Activated CD4-positive, alpha-beta T cell treated with anti-CD3 and anti-CD28 coated beads, Interleukin-10, Interleukin-2, amounts not matched to agents 100 ng/mL and 50 ng/mL, durations not matched to agents 16 hours and 8 hours (primary cell): ENCODE measurements around the gene YBX1.
"Not testable (repeated sequence)": the region's sequence is repeated elsewhere in the genome, so short reads cannot be mapped to it uniquely, and the experiment has no call there.

Experiments used
- DNase-seq: peaks from one replicate; pipeline ENCODE4 v3.0.0-alpha.2; 2020

The YBX1 gene

DNA sequence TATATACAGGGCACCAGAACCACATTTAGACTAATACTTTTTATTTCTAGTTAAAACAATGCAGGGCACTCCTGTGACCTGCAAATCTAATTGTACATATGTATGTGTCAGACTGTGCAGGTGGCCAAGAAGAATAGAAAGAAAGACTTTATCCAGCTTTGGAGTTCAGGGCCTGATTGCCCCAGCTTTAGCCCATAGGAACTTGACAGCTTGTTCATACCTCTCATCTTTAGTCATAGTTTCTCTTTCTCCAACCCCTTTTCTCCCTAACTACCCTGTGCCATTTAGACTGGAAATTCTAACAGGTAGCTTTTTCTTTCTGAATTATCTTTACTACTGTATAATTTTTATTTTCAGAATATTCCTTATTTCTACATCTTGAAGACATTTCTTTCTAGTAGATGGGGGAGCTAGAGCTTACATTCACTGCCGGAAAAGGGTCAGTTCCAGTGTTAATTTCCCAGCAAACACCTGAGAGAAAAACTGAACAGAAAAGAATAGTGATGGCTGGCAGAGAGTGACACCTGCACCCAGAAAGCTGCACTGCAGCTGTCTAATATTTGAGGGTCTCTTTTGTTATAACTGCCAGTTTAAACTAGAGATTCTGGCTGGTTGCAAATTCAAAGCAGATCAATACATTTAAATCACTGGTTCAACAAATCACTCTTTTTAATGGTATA lies 8.4 kb downstream of the YBX1 start:
- DNase-seq: peak; percentile 25

- no peak for DNase-seq
Measured at GRCh38 chr1:42691157-42691498, 8.9 kb downstream of the YBX1 start.

DNA sequence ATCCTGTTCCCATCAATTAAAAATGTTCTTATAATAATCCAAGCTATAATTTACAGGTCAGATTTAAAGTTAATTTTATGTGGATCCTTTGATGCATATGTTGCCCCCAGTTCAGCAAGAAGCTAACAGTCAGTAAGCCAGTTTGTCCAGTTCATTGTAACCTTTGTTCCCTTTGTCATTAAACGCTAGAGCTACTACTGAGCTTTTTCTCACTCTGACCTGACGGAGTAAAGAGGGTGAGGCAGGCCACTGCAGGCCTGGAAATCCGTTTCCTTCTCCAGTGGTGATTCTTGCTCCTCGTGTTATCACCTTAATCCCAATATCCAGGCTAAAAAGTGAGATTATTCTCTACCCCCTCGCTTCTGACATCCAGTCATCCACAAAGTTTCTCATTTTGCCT lies 10.2 kb downstream of the YBX1 start:
- no peak for DNase-seq

DNA sequence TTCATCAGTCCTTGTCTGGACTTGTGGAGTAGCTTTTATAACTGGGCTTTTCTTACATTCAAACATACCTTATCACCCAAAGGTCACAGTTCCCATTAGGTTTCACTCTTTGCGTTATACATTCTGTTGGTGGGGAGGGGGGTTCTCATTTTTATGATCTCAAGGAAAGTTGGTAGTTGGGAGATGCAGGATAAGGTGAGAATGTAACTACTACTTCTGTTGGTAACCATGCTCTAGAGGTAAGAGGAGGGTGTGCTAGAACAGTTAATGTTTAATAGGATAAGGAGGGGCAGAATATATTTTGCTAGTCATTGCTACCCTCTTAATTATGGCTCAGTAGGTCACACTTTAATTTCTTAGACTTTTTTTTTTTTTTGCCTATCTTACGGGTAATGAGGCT lies 10.7 kb downstream of the YBX1 start:
- DNase-seq: no peak

DNA sequence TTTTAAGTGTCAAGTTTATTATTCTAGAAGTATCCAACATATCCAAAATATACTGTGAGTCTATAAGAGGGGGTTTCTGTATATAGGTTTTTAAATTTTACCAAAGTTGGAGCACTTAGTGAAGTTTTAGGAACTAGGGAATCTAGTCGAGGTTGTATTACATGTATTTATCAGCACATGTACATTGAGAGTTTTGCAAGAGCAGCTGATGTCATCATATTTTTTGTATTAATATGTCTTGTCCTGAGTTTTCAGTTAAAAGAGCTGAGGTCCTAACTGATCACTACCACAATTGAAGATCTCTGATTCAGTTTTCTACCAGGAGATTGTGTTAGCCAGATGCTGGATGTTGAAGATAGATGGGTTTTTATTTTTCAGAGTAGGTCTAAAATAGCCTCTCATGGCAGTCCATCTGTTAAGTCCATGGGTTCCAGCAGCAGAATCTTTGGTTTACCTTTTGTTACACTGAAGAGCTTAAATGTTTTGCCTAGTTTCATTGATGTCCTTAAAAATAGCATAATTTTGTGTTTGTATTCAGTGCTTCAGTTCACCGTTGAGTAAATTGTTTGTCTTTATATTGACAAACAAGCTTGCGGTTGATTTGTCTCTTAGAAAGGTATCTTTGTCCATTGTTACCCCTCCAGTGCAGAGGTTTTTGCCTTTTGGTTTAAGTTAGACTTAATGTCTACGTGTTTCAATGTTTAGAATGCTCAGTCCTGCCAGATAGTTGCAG lies 16.0 kb downstream of the YBX1 start:
- DNase-seq: no peak

- DNase-seq: no peak
Measured at GRCh38 chr1:42700006-42700405, 17.8 kb downstream of the YBX1 start.

DNA sequence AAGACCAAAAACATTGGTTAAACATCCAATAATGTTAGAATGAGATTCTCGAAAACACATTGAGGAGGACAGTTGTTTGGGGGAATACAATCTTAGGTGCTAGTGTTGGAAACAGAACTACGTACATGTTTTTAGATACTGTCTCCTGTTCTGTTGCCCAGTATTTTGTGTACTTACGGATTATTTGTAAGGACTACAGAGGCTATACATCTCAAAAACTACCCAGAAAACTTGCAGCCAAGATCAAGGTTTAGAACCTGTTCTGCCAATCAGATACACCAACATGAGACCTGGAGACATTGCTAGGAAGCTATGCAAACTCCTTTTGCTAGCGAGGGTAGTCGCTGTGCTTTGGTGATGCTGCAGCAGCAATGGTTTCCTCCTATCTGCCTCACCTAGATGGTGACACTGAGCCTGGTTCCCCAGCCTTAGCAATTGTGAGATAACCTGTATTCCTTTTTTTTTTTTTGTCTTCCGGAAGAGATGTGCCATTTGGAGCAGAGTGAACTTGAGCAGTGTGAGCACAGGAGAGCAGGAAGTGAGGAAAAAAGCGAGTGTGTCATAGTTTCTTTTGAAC lies 21.8 kb downstream of the YBX1 start:
- DNase-seq: no peak

GRCh38 chr1:42712808-42713207 lies 30.6 kb downstream of the YBX1 start:
- not testable (repeated sequence) for DNase-seq

GRCh38 chr1:42713293-42713692 lies 31.1 kb downstream of the YBX1 start:
- no peak for DNase-seq

GRCh38 chr1:42714441-42714840 lies 32.2 kb downstream of the YBX1 start:
- DNase-seq: not testable (repeated sequence)

- no peak for DNase-seq
Measured at GRCh38 chr1:42720868-42721267, 38.6 kb downstream of the YBX1 start.

DNA sequence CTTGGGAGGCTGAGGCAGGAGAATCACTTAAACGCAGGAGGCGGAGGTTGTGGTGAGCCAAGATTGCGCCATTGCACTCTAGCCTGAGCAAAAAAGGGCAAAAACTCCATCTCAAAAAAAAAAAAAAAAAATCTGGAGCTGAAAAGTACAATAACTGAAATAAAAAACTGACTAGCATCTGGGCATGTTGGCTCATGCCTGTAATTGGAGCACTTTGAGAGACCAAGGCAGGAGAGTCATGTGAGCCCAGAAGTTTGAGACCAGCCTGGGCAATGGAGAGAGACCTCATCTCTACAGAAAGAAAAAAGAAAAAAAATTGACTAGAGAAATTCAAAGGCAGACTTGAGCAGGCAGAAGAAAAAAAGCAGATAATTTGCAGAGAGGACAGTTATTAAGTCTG lies 39.7 kb downstream of the YBX1 start:
- DNase-seq: no peak

- DNase-seq: not testable (repeated sequence)
Measured at GRCh38 chr1:42722403-42722802, 40.2 kb downstream of the YBX1 start.

- no peak for DNase-seq
Measured at GRCh38 chr1:42723511-42723910, 41.3 kb downstream of the YBX1 start.

DNA sequence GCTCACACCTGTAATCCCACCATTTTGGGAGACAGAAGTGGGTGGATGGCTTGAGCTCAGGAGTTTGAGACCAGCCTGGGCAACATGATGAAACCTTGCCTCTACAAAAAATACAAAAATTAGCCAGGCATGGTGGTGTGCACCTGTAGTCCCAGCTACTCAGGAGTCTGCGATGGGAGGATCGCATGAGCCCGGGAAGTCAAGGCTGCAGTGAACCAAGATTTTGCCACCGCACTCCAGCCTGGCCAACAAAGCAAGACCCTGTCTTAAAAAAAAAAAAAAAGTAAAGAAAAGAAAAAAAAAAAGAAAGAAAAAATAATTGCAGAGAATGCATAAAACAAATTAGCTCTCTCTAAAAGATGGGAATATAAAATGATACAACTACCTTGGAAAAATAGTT lies 43.6 kb downstream of the YBX1 start:
- not testable (repeated sequence) for DNase-seq

DNA sequence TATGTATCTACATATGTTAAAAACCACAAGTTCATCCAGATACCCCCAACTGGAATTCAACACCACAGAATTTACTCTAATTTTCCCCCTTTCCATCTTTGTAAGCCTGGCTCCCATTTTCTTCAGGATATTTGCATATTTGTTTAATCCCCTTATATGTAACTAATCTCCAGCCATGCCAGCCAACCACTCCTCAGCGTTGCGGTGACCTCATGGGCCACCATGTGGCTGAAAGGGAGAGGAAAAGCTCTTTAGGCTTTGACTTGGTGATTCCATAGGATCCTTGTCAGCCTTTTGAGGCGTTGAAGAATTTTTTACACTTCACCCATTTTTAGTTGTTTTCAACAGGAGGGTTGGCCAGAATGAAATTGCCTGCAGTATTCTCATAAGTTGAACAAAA lies 47.8 kb downstream of the YBX1 start:
- DNase-seq: no peak

DNA sequence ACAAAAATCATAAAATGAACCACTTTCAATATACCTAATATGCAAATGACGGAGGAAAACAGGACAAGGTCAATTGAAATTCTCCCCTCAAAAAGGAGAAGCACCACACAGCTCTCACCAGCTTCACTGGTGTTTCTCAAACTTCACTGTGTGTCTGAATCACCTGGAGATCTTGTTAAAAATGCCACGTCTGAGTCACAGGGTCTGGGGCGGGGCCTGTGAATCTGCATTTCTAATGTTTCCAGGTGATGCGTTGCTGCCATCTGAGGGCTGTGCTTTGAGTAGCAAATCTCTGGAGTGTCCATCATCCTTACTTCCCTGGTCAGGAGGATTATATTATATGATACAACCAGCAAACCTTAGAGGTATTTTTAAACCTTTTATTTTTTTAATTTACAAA lies 48.8 kb downstream of the YBX1 start:
- DNase-seq: peak; percentile 50

GRCh38 chr1:42731585-42731984 lies 49.4 kb downstream of the YBX1 start:
- no peak for DNase-seq

DNA sequence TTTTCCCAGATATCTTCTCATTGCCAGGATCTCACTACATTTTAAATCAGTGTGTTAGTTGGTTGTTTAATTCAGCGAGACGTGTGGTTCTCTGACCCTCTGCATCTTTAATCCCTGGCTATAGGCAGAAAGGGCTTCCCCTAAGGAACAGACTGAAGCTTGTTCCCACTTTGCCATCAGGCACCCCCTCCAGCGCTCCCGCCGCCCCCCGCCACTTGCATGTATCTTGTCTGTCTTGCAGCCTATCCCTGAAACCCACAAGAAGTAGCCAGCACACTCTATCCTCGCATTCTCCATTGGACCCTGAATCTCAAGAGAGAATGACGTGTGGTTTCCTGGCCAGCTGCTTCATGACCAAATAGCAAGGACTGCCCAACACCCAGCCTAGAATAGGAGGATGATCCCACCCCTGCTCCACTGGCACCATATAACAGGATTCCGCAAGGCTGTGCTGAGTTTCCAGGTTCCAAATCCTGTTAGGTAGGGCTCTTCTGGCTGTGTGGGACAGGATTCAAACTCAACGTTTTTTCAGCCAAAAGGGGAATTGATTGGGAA lies 50.0 kb downstream of the YBX1 start:
- no peak for DNase-seq

DNA sequence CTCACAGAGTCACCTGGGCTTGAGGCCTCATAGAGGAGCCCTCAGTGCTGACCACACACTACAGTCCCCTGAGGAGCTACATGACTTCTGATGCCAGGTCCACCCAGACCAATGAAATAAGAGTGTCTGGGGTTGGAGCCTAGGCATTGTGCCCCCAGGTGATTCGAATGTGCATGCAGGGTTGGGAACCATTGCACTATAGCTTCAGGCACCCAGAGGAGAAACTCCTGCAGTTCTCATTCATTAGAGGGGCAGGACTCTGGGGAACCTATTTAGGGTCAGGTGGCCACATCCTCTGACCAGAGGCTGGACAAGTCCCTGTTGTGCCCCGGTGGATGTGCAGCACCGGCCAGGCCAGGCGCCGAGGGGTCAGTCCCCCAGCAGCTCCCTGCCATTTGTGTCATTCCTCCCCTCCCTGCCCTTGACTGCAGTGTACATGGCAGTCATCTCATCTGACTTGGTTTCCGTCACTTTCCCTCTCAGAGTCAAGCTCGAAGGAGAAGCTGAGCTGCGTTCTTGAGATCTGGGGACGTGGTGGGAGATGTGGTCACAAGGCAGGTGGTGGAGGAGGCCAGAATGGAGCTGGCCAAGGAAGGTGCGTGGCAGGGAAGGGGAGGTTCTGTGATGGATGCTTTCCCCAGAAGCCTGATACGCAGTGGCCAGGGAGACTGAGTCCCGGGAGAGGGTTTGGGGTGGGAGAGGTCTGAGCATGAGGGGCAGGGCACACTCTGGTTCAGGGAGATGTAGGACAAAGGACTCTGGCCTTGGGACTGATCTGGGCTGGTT lies 51.4 kb downstream of the YBX1 start:
- no peak for DNase-seq

DNA sequence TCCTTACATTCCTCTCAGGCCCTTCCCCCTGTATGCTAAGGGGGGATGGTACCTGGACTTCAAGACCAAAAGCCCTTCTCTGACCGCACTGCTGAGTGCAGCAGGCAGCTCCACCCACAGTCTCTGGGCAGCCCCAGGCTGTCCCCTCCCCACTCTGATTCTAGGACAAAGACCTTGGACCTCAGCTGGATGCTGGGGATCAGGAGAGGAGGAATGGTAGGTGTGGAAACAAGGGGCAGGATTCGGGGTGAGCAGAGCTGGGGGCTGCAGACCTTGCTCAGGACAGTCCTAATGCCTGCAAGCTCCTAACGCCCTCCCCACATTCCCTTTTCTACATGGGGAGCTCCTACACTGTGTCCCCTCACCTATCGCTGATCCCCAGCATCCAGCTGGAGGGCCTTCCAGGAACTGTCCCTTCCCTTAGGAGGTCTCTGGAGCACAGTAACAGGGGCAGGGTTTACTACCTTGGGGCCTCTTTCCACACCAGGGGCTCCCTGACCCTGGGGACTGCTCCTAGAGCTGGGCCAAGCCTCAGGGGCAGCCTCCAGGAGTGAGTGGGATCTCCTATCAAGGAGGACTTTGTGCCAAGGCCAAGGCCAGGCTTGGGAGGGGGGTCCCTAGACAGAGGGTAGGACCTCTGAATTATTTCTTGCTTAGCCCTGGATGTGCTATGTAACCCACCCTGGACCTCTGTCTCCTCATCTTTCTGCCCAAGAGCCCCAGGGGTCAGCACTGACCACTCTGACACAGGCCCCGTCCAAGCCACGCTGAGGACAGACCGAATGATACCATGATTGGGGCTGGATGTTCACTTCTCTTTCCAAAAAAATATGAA lies 52.2 kb downstream of the YBX1 start:
- DNase-seq: no peak

DNA sequence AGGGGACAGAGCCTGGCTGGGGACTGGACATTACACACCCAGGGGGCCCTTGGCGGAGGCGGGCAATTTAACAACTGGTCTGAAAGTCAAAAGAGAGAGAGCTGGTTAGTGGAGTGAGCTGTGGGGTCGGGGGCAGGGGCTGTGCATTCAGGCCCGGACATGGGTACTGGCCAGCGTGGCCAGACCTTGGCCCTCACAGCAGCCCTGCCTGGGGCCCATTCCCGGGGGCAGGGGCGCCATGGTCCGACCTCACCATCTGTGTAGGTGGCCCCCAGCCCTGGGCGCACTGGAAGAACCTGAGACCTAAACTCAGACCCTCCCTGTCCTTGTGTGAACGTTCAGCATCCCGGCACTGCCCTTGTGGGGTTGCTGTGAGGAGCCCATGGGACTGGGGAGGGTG lies 52.8 kb downstream of the YBX1 start:
- DNase-seq: no peak
